Measurements from ENCODE around the gene DPM3.

DNA sequence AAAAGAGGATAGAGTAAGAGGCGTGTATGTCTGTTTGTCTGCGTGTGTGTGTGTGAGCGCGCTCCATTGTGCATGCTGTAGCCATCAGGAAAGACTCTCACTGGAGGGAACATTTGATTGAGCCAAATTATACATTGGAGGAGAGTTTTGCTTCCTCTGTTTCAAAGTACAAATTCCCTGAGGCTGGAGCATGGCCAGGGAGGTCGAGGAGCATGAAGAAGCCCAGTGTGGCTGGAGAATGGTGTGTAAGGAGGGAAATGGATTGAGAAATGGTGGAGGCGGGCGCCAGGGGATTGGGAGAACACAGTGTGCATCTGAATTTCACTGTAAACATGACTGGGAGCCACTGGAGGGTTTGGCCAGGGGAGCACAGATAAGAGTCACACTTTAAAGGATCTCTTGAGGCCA is 34.7 kb downstream of the DPM3 start:
- TF ChIP-seq POLR2A (IDR thresholded peaks at IDR 0.05) = no peak
- no peak for TF ChIP-seq CTCF (IDR thresholded peaks at IDR 0.05)
